Esophagus muscularis mucosa (tissue), 3 donors: ENCODE data around the gene SH2D3C.

Experiments
- CTCF ChIP-seq, 3 experiments: fragments of 200-600 bp in 2 of 3; fragments of 450-650 bp in 1 of 3; sonication (generic) in 2 of 3; IDR thresholded peaks; one replicate each; pipeline ENCODE4 v1.5.1; 2017 to 2019; ENCODE audit warnings: antibody characterized with exemption in 3 of 3, mild to moderate bottlenecking in 2 of 3, moderate library complexity in 1 of 3
- POLR2AphosphoS5 ChIP-seq, 2 donors: sonication (generic); formaldehyde crosslinking; IDR thresholded peaks; one replicate each; pipeline ENCODE4 v1.6.1; 2017; ENCODE audit warnings: antibody characterized with exemption in 2 of 2

GRCh38 chr9:127815512-127816361 is 37.3 kb upstream of the SH2D3C start:
- no peak for TF ChIP-seq CTCF (IDR thresholded peaks at IDR 0.05)
- no peak for TF ChIP-seq POLR2AphosphoS5 (IDR thresholded peaks at IDR 0.05)
